ENCODE data around the gene FRMPD4. TPM values are rescaled to one million over a fixed set of nuclear protein-coding genes. Genes with fewer than 3 reads are reported as not detected.

FRMPD4 gene
- total RNA-seq, 1 donor from 2014 or later = 34.5 TPM

DNA sequence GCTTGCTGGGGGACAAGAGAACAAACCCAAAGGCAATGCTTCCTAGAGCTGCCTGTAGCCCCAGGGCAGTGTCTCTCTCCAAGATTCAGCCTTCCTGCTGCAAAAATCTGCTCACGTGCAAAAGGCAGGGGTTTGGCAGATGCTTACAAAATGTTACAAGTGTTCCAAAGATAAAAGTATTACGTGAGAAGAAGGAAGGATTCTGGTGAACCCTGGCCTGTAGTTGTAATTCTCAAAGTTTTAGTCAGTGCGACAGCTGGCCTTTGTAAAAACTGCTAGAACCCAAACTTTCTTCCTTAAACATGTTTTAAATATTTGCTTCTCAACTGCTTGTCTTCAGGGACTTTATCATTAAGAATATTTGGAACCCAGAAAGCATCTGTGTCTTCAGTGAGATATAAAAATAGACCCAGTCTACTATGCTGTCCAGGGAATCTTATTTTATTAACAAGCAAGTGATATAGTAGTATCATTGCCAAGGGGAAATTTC, 232.3 kb downstream of the FRMPD4 start:
- no peak for DNase-seq

DNA sequence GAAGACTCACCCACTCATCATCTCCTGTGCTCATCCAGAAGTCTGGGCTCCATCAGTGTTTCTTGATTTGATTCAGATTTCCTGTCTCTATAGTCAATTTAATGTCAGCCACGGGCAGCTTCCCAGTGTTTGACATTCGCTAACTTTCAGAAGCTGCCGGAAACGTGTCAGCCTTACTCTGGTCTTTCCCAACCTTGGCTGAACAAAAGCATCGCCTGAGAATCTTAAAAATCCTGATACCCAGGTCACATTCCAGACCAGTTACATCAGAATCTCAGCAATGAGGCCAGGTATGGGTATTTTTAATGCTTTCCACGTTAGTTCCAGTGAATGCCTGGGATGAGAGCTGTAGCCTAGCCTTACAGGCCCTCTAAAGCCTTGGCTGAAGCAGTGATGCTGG, 233.8 kb downstream of the FRMPD4 start:
- no peak for DNase-seq

DNA sequence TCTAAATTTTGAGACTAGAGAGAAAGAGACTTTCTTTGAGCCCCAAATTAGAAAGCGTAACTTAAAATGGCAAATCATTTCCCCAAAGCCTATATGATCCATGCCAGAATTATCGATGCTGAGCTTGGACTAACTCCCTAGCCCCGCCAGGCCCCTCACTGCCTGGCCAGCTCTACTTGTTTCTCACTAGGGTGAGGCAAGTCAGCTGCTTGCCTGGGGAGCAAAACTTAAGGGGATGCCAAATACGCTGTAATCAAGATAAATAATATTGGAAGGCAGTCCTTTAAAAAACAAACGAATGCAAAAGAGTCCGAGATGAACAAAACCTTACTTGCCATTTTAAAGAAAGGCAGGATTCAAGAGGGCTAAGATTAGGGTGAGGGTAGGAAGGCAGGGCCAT, 236.0 kb downstream of the FRMPD4 start:
- no peak for DNase-seq

GRCh38 chrX:12378253-12378652, 240.0 kb downstream of the FRMPD4 start:
- no peak for DNase-seq

DNA sequence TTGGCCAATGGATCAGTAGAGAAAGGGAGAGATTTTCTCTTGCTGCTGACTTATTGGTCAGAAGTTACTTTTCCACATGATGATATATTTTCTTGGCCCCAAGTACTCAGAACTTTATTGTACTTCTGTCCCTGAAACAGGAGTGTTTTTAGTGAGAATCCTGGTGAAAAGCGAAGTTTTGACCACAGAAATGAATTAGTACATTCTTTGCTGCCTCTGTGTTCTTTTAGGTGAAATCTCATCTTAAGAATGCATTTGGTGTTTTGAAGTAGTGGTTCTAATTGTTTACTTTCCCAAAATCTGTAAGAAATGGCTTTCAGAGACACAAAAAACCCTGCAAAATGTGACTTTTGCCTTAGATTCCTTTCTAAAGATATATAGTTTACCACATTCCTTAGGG, 240.4 kb downstream of the FRMPD4 start:
- DNase-seq = no peak

- no peak for DNase-seq
Observed at GRCh38 chrX:12379671-12380070, 241.4 kb downstream of the FRMPD4 start.

GRCh38 chrX:12383196-12383595, 244.9 kb downstream of the FRMPD4 start:
- no peak for DNase-seq

GRCh38 chrX:12390301-12390700, 252.0 kb downstream of the FRMPD4 start:
- no peak for DNase-seq

DNA sequence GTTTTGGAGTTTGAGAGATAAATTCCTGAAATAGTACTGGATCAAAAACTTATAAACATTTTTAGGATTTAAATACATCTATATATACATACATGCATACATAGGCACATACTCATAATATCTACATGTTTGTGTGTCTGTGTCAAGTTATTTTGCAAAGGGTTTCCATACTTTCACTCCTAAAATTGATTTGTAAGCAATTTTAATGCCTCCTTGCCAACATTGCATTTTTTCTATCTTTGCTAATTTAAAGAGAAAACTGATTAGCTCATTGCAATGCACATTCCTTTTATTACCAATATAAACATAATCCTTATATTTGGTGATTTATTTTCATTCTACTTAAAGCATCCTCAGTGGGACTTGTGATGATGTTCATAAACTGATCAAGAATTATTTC, 258.3 kb downstream of the FRMPD4 start:
- no peak for DNase-seq

DNA sequence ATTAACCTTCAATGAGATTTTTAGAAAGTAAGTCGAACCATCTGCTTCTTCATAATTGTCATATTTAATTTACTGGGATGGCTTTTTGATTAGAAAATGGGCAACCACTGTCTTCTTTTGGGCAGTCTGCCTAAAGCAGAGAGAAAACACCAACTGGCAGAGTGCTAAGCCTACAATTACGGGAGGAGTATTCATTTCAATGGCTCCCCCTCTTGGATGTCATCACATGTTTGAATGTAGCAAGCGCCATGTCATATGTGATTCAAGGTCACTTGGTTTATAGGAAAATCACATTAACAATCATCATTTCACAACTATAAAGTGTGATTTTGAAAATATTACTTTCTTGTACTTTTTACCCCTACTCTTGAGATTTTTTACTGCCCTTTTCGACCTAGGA, 261.9 kb downstream of the FRMPD4 start:
- DNase-seq = no peak

GRCh38 chrX:12401252-12401651, 263.0 kb downstream of the FRMPD4 start:
- no peak for DNase-seq

DNA sequence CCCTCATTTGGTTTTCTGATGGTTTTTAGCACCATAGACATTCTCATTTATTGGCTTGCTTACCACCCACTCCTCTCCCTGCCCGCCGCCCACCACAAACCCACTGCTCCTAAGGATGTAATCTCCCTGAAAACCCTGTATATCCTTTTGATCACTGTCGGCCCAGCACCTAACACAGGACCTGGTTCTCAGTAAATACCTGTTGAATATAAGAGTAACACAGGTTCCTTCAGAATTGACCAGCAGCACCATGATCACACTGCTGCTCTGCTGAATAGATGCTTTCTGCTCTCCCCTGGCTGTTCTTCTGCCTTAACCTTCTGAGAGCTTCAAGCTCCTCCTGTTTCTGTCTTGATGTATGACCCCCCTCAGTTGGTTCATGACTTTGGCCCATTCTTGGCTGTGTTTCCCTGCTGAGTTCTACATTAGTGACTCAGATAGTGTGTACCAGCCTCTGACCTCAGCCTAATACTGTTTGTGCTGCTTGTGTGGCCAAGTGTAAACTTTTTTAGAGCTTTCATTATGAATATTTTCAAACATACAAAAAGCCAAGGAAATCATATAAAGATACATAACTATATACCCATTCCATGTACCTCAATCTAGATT, 265.3 kb downstream of the FRMPD4 start:
- no peak for DNase-seq

DNA sequence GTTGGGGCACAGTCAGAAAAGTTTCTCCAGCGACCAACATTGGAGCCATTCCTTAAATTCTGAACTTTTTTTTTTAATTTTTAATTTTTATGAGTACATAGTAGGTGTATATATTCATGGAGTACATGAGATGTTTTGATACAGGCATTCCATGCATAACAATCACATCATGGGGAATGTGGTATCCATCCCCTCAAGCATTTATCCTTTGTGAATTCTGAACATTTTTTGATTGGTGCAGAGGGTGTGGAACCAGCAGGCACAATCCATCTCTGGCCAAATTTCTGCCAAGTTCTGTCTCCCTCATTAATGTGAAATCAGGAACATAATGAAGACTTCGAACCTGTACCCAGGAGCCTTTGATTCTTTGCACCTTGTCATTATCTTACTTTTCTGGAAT, 267.0 kb downstream of the FRMPD4 start:
- DNase-seq = no peak

GRCh38 chrX:12410523-12410922, 272.2 kb downstream of the FRMPD4 start:
- DNase-seq = no peak

DNA sequence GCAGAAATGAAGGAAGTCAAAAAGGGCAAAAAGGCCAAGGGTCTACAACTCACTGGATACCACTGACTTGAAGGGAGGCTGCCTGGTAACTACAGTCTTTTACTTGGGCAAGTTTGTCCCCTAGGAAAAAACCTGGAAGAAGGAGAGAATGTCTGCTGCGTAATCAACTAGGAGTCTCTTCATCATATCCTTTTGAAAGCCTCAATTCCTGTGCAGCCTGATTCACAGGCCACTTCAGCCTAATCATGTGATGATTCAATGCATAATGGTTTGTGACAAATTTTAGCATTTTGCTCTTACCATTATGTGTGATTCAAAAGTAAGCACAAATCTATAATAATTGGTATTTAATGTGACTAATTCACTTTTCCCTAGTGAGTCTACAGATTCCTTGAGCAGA, 273.6 kb downstream of the FRMPD4 start:
- no peak for DNase-seq

DNA sequence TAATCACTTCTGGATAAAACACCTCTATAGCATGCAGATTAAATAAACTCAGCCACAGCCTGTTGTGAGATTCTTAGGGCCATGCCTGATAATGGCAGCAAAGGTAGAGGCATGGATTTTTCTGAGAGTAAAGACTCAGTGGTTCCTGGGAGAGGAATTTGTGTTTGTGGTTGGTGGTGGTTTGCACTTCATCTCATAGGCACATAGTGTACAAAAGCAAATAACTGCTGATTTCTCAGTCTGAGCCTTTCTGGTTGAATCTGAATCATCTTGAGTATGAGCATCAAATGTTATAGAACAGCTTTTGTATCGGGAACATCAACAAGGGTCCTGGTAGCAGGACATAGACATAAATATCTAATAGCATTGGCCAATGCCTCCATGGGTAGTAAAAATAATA, 274.3 kb downstream of the FRMPD4 start:
- DNase-seq = no peak

GRCh38 chrX:12419591-12419990, 281.3 kb downstream of the FRMPD4 start:
- no peak for DNase-seq

GRCh38 chrX:12421918-12422317, 283.6 kb downstream of the FRMPD4 start:
- DNase-seq = no peak

DNA sequence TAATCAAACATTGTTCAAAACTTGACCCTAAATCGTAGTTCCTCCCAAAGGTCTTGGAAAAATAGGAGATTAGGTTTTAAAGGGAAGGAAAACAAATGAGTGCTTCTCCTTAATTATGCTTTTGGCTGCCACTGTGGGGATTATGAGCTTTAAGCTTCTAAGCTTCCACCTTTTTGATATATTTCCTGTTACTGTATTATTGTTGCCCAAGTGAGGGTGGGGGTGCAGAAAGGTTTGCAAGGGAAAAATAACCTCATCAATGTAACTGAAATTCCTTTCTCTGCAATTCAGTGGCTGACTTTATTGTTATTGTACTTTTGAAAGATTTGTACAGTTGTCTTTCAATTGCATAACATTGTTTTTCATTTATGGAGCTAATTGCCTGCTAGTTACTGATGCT, 285.1 kb downstream of the FRMPD4 start:
- no peak for DNase-seq

GRCh38 chrX:12425496-12425895, 287.2 kb downstream of the FRMPD4 start:
- no peak for DNase-seq

DNA sequence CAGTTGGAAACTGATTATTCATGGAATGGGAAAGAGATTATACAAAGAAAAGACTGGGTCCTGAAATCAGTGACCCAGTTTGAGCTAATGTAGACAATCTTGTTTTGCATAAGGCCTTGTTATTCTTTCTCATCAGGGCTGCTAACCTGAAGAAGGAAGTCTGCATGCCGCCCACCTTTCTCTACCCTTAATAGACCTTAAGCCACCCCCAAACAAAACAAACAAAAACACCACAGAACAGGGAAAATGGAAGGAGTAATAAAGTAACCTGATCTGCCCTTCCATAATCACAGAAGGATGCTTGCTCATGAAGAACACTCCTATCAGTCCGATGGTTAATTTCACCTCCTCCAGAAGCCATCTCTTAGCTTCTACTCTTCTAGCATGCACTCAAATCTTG, 288.1 kb downstream of the FRMPD4 start:
- DNase-seq = no peak

DNA sequence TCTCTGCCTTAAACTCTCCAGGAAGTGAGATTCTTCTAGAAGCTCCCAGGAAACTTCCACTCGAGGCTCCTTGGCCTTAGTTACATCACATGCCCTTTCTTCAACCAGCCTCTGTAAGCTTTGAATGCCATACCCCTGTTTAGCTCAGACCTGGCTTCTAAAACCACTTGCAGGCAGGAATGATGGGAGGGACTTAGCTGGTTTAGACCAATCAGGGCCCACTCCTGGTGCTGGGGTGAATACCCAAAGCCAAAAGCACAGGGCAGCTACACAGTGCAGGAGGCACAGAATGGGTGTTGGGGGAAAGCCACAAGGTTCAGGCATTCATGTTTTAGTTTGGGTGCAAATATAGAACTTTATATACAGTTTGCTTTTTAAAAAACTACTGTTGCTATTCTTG, 296.2 kb downstream of the FRMPD4 start:
- no peak for DNase-seq

GRCh38 chrX:12439416-12439815, 301.1 kb downstream of the FRMPD4 start:
- no peak for DNase-seq

- DNase-seq = no peak
Observed at GRCh38 chrX:12440246-12440645, 302.0 kb downstream of the FRMPD4 start.

Data from occipital lobe (tissue), 2 donors.